ENCODE measurements around the gene AUTS2. TPM values are rescaled to one million over a fixed set of nuclear protein-coding genes. Genes with fewer than 3 reads are reported as not detected.

Gene AUTS2
- total RNA-seq, 4 donors from 2014 or later: 14.9 to 27.2 (median 17.5) TPM

DNA sequence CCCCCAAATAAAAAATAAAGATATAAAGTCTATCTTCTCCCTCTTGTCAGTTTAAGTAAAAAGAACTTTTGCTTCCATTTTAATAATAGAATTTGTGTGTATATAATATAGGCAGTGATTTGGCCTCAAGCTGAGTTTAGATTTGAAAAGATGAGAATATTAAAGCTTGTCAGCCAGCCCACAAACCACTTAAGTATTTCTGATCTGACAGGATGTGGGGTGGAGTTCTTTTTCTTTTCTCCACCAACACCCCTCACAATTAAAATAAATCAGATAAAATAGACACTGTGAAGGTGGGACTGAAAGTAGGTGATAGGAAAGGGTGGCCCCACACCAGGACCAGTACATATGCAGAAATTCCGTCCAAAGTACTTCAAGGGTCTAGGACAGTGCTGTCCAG is 714.1 kb downstream of the AUTS2 start:
- Histone ChIP-seq H3K27ac (no peak overlapping the region), H3K4me1 (peaks cover 4 to 28% of the 10 kb centered on the region in 2 donors), H3K27me3 (no peaks in the 10 kb centered on the region), H3K4me3 (replicated peaks in 1 of 3) (no peak overlapping the region), H3K36me3 (no peaks in the 10 kb centered on the region), H3K9me3 (no peaks in the 10 kb centered on the region)
- WGBS, 2 donors: 77 to 91% methylated on average over 1 of the region's 1 CpG
- no peak for DNase-seq
- no peak for TF ChIP-seq POLR2A (IDR thresholded peaks at IDR 0.05)
- TF ChIP-seq, protein P1, sequence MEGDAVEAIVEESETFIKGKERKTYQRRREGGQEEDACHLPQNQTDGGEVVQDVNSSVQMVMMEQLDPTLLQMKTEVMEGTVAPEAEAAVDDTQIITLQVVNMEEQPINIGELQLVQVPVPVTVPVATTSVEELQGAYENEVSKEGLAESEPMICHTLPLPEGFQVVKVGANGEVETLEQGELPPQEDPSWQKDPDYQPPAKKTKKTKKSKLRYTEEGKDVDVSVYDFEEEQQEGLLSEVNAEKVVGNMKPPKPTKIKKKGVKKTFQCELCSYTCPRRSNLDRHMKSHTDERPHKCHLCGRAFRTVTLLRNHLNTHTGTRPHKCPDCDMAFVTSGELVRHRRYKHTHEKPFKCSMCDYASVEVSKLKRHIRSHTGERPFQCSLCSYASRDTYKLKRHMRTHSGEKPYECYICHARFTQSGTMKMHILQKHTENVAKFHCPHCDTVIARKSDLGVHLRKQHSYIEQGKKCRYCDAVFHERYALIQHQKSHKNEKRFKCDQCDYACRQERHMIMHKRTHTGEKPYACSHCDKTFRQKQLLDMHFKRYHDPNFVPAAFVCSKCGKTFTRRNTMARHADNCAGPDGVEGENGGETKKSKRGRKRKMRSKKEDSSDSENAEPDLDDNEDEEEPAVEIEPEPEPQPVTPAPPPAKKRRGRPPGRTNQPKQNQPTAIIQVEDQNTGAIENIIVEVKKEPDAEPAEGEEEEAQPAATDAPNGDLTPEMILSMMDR (IDR thresholded peaks at IDR 0.05): no peak
- intact Hi-C loops (cut with DNase I): no loop called here

DNA sequence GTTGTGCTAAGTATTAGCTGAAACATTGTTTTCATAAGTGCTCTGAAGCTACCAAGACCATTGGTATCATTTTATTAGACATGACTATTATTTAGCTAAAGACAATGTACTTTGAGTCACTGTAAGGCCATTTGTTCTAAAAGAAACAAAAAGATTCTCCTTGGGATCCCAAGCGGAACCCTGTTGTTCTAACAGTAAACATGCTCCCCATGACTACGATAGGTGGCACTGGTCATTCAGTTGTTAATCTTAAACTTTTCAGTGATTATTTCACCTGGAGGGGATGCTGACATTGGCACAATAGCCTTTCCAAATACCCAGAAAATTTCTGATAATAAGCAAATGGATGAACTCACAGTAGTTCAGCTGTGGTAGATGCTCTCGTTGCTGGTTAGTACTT is 715.0 kb downstream of the AUTS2 start:
- WGBS, 2 donors: 38 to 48% methylated on average over 3 of the region's 3 CpGs
- peaks cover 8 to 22% of the 10 kb centered on the region in 2 donors for H3K4me1 ChIP-seq
- H3K36me3 ChIP-seq: no peaks in the 10 kb centered on the region
- TF ChIP-seq POLR2A (IDR thresholded peaks at IDR 0.05): no peak
- TF ChIP-seq, protein P1 (IDR thresholded peaks at IDR 0.05): peak in 3 of 6 experiments; percentile 32 to 50 (median 35)
- intact Hi-C loops (cut with DNase I): no loop called here
- H3K9me3 ChIP-seq: no peaks in the 10 kb centered on the region
- no peak overlapping the region for H3K4me3 ChIP-seq (replicated peaks in 1 of 3)
- no peak overlapping the region for H3K27ac ChIP-seq
- DNase-seq: peak; percentile 31 to 44
- H3K27me3 ChIP-seq: no peaks in the 10 kb centered on the region

- Histone ChIP-seq H3K36me3 (no peaks in the 10 kb centered on the region), H3K4me1 (peaks cover 8 to 22% of the 10 kb centered on the region in 2 donors), H3K27me3 (no peaks in the 10 kb centered on the region), H3K9me3 (no peaks in the 10 kb centered on the region), H3K4me3 (replicated peaks in 1 of 3) (no peak overlapping the region), H3K27ac (no peak overlapping the region)
- no peak for DNase-seq
- WGBS, 2 donors: 78 to 87% methylated on average over 10 of the region's 10 CpGs
- intact Hi-C loops (cut with DNase I): no loop called here
- TF ChIP-seq, protein P1 (IDR thresholded peaks at IDR 0.05): no peak
- TF ChIP-seq POLR2A (IDR thresholded peaks at IDR 0.05): no peak
These were observed 715.4 kb downstream of the AUTS2 start for GRCh38 chr7:70313687-70314086.

GRCh38 chr7:70314221-70314620 is 715.9 kb downstream of the AUTS2 start:
- Histone ChIP-seq H3K27me3 (no peaks in the 10 kb centered on the region), H3K9me3 (no peaks in the 10 kb centered on the region), H3K4me1 (peaks cover 8 to 22% of the 10 kb centered on the region in 2 donors), H3K4me3 (replicated peaks in 1 of 3) (no peak overlapping the region), H3K36me3 (no peaks in the 10 kb centered on the region), H3K27ac (no peak overlapping the region)
- DNase-seq: no peak
- WGBS, 2 donors: 98 to 100% methylated on average over 2 of the region's 2 CpGs
- intact Hi-C loops (cut with DNase I): no loop called here
- no peak for TF ChIP-seq POLR2A (IDR thresholded peaks at IDR 0.05)
- TF ChIP-seq, protein P1 (IDR thresholded peaks at IDR 0.05): no peak

- WGBS, 2 donors: 80 to 85% methylated on average over 7 of the region's 7 CpGs
- H3K4me1 ChIP-seq: peaks cover 8 to 22% of the 10 kb centered on the region in 2 donors
- TF ChIP-seq, protein P1 (IDR thresholded peaks at IDR 0.05): no peak
- TF ChIP-seq POLR2A (IDR thresholded peaks at IDR 0.05): no peak
- H3K9me3 ChIP-seq: no peaks in the 10 kb centered on the region
- DNase-seq: no peak
- intact Hi-C loops (cut with DNase I): no loop called here
- H3K36me3 ChIP-seq: no peaks in the 10 kb centered on the region
- H3K4me3 ChIP-seq (replicated peaks in 1 of 3): no peak overlapping the region
- H3K27ac ChIP-seq: peak overlapping the region in 1 of 3 donors; percentile 22
- H3K27me3 ChIP-seq: no peaks in the 10 kb centered on the region
These were observed 718.5 kb downstream of the AUTS2 start for GRCh38 chr7:70316745-70317144.

Measured in thyroid gland (tissue), 4 donors.